ENCODE measurements around the gene YEATS2.
"Not testable (repeated sequence)": the region's sequence is repeated elsewhere in the genome, so short reads cannot be mapped to it uniquely, and the experiment has no call there.

YEATS2 gene

GRCh38 chr3:183775781-183776180 lies 78.2 kb downstream of the YEATS2 start:
- DNase-seq (ENCODE audit: low read depth in 1 of 2, low spot score in 1 of 2), result no peak

- not testable (repeated sequence) for DNase-seq (ENCODE audit: low read depth in 1 of 2, low spot score in 1 of 2)
Measured at GRCh38 chr3:183776451-183776850, 78.9 kb downstream of the YEATS2 start.

GRCh38 chr3:183777016-183777618 lies 79.5 kb downstream of the YEATS2 start:
- no peak for DNase-seq (ENCODE audit: low read depth in 1 of 2, low spot score in 1 of 2)

GRCh38 chr3:183779896-183780465 lies 82.4 kb downstream of the YEATS2 start:
- DNase-seq (ENCODE audit: low read depth in 1 of 2, low spot score in 1 of 2), result no peak

GRCh38 chr3:183781246-183781645 lies 83.6 kb downstream of the YEATS2 start:
- no peak for DNase-seq (ENCODE audit: low read depth in 1 of 2, low spot score in 1 of 2)

- no peak for DNase-seq (ENCODE audit: low read depth in 1 of 2, low spot score in 1 of 2)
Measured at GRCh38 chr3:183782576-183783276, 85.1 kb downstream of the YEATS2 start.

- not testable (repeated sequence) for DNase-seq (ENCODE audit: low read depth in 1 of 2, low spot score in 1 of 2)
Measured at GRCh38 chr3:183784503-183784902, 86.9 kb downstream of the YEATS2 start.

- no peak for DNase-seq (ENCODE audit: low read depth in 1 of 2, low spot score in 1 of 2)
Measured at GRCh38 chr3:183789826-183790225, 92.2 kb downstream of the YEATS2 start.

GRCh38 chr3:183790700-183791099 lies 93.1 kb downstream of the YEATS2 start:
- no peak for DNase-seq (ENCODE audit: low read depth in 1 of 2, low spot score in 1 of 2)

- no peak for DNase-seq (ENCODE audit: low read depth in 1 of 2, low spot score in 1 of 2)
Measured at GRCh38 chr3:183792976-183793375, 95.4 kb downstream of the YEATS2 start.

GRCh38 chr3:183794452-183794851 lies 96.9 kb downstream of the YEATS2 start:
- DNase-seq (ENCODE audit: low read depth in 1 of 2, low spot score in 1 of 2), result no peak

- no peak for DNase-seq (ENCODE audit: low read depth in 1 of 2, low spot score in 1 of 2)
Measured at GRCh38 chr3:183796372-183796771, 98.8 kb downstream of the YEATS2 start.

GRCh38 chr3:183797996-183798395 lies 100.4 kb downstream of the YEATS2 start:
- no peak for DNase-seq (ENCODE audit: low read depth in 1 of 2, low spot score in 1 of 2)

GRCh38 chr3:183799461-183799860 lies 101.9 kb downstream of the YEATS2 start:
- DNase-seq (ENCODE audit: low read depth in 1 of 2, low spot score in 1 of 2), result no peak

- no peak for DNase-seq (ENCODE audit: low read depth in 1 of 2, low spot score in 1 of 2)
Measured at GRCh38 chr3:183800243-183800863, 102.8 kb downstream of the YEATS2 start.

- no peak for DNase-seq (ENCODE audit: low read depth in 1 of 2, low spot score in 1 of 2)
Measured at GRCh38 chr3:183801601-183802000, 104.0 kb downstream of the YEATS2 start.

GRCh38 chr3:183802989-183803388 lies 105.4 kb downstream of the YEATS2 start:
- no peak for DNase-seq (ENCODE audit: low read depth in 1 of 2, low spot score in 1 of 2)

GRCh38 chr3:183807209-183807728 lies 109.7 kb downstream of the YEATS2 start:
- no peak for DNase-seq (ENCODE audit: low read depth in 1 of 2, low spot score in 1 of 2)

GRCh38 chr3:183807881-183808280 lies 110.3 kb downstream of the YEATS2 start:
- DNase-seq (ENCODE audit: low read depth in 1 of 2, low spot score in 1 of 2), result no peak

GRCh38 chr3:183808355-183808754 lies 110.8 kb downstream of the YEATS2 start:
- DNase-seq (ENCODE audit: low read depth in 1 of 2, low spot score in 1 of 2), result no peak

- no peak for DNase-seq (ENCODE audit: low read depth in 1 of 2, low spot score in 1 of 2)
Measured at GRCh38 chr3:183809270-183809669, 111.7 kb downstream of the YEATS2 start.
